ENCODE results near the gene MTG2.

Gene MTG2

GRCh38 chr20:62242176-62242575, 59.3 kb downstream of the MTG2 start:
- H2BK15ac ChIP-seq (ENCODE audit: low read depth, poor library complexity, severe bottlenecking) = no peak overlapping the region
- H3K4ac ChIP-seq (ENCODE audit: low read depth in 1 of 2, low read length in 2 of 2) = no peak overlapping the region

DNA sequence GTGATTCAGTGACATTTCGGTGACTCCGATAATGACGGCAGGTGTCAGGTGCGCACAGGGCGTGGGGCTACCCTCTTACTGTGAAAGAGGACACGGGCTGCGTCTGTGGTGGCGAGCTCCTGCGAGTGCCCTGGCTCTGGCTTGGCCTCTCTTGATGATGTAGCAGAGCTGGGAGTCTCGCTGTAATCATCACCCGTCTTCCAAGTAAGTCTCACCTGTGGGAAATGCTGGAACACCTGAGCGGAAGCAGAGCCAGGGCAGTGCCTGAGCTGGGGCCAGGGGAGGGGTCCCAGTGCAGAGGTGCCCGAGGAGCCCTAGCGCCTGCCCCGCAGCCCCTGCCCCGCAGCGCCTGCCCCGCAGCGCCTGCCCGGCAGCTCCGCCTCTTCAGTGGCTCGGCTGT, 60.3 kb downstream of the MTG2 start:
- no peak overlapping the region for H3K4ac ChIP-seq (ENCODE audit: low read depth in 1 of 2, low read length in 2 of 2)
- no peak overlapping the region for H2AFZ ChIP-seq (ENCODE audit: low read depth, low read length)
- 92% methylated on average over 22 of the region's 22 CpGs for WGBS
- H2AK5ac ChIP-seq (ENCODE audit: low read length, severe bottlenecking) = no peak overlapping the region
- no peak overlapping the region for H3K4me3 ChIP-seq (ENCODE audit: insufficient read depth in 1 of 2, low read depth in 1 of 2, low read length in 2 of 2)
- no peaks in the 10 kb centered on the region for H3K27me3 ChIP-seq (ENCODE audit: control insufficient read depth in 1 of 2, insufficient read depth in 1 of 2, low read length in 2 of 2)
- H3K36me3 ChIP-seq (ENCODE audit: control insufficient read depth in 1 of 2, insufficient read depth in 2 of 2, low read depth in 1 of 2, low read length in 2 of 2) = peaks cover 16 to 61% of the 10 kb centered on the region in 2 experiments
- no peak overlapping the region for H4K91ac ChIP-seq (ENCODE audit: low read length)
- H3K4me1 ChIP-seq (ENCODE audit: control insufficient read depth, insufficient read depth, low read depth, low read length) = peaks cover 22% of the 10 kb centered on the region
- no peak overlapping the region for H2BK12ac ChIP-seq (ENCODE audit: low read length in 2 of 2)
- H3K79me1 ChIP-seq (replicated peaks; ENCODE audit: low read length, poor library complexity, severe bottlenecking) = peaks cover 32% of the 10 kb centered on the region
- no peak overlapping the region for H3K9ac ChIP-seq (ENCODE audit: low read length)
- no peak for DNase-seq
- no peak overlapping the region for H4K8ac ChIP-seq (ENCODE audit: low read length)
- no peak overlapping the region for H2BK5ac ChIP-seq (ENCODE audit: low read depth, low read length, poor library complexity, severe bottlenecking)
- H3K9me3 ChIP-seq (ENCODE audit: control insufficient read depth, low read length) = no peaks in the 10 kb centered on the region
- no peak overlapping the region for H2BK120ac ChIP-seq (ENCODE audit: low read depth, low read length)
- no peak overlapping the region for H3K23ac ChIP-seq (ENCODE audit: low read length in 2 of 2)
- H2BK15ac ChIP-seq (ENCODE audit: low read depth, poor library complexity, severe bottlenecking) = no peak overlapping the region
- H3K4me2 ChIP-seq (ENCODE audit: low read length, poor library complexity, severe bottlenecking) = no peak overlapping the region
- no peak overlapping the region for H3K27ac ChIP-seq (ENCODE audit: low read length, poor library complexity, severe bottlenecking)
- no peak overlapping the region for H3K18ac ChIP-seq (ENCODE audit: low read depth in 1 of 2, low read length in 2 of 2)
- H3K14ac ChIP-seq (ENCODE audit: low read length in 2 of 2) = no peak overlapping the region

More at GRCh38 chr20:62242176-62242575, 59.3 kb downstream of the MTG2 start:
- no peak overlapping the region for H4K91ac ChIP-seq (ENCODE audit: low read length)
- H2BK5ac ChIP-seq (ENCODE audit: low read depth, low read length, poor library complexity, severe bottlenecking) = no peak overlapping the region
- no peak overlapping the region for H3K18ac ChIP-seq (ENCODE audit: low read depth in 1 of 2, low read length in 2 of 2)
- no peak overlapping the region for H4K8ac ChIP-seq (ENCODE audit: low read length)
- H3K27ac ChIP-seq (ENCODE audit: low read length, poor library complexity, severe bottlenecking) = no peak overlapping the region
- no peak overlapping the region for H3K23ac ChIP-seq (ENCODE audit: low read length in 2 of 2)
- peaks cover 23% of the 10 kb centered on the region for H3K4me1 ChIP-seq (ENCODE audit: control insufficient read depth, insufficient read depth, low read depth, low read length)
- no peak overlapping the region for H3K9ac ChIP-seq (ENCODE audit: low read length)
- H2AK5ac ChIP-seq (ENCODE audit: low read length, severe bottlenecking) = no peak overlapping the region
- H3K79me1 ChIP-seq (replicated peaks; ENCODE audit: low read length, poor library complexity, severe bottlenecking) = peaks cover 29% of the 10 kb centered on the region
- H3K27me3 ChIP-seq (ENCODE audit: control insufficient read depth in 1 of 2, insufficient read depth in 1 of 2, low read length in 2 of 2) = no peaks in the 10 kb centered on the region
- 93% methylated on average over 6 of the region's 6 CpGs for WGBS
- H2AFZ ChIP-seq (ENCODE audit: low read depth, low read length) = no peak overlapping the region
- peak; percentile 15 for DNase-seq
- H3K4me3 ChIP-seq (ENCODE audit: insufficient read depth in 1 of 2, low read depth in 1 of 2, low read length in 2 of 2) = no peak overlapping the region
- no peak overlapping the region for H3K4me2 ChIP-seq (ENCODE audit: low read length, poor library complexity, severe bottlenecking)
- peak overlapping the region in 1 of 2 experiments; percentile 6 for H2BK12ac ChIP-seq (ENCODE audit: low read length in 2 of 2)
- no peaks in the 10 kb centered on the region for H3K9me3 ChIP-seq (ENCODE audit: control insufficient read depth, low read length)
- no peak overlapping the region for H2BK120ac ChIP-seq (ENCODE audit: low read depth, low read length)
- H3K36me3 ChIP-seq (ENCODE audit: control insufficient read depth in 1 of 2, insufficient read depth in 2 of 2, low read depth in 1 of 2, low read length in 2 of 2) = peaks cover 16 to 59% of the 10 kb centered on the region in 2 experiments
- no peak overlapping the region for H3K14ac ChIP-seq (ENCODE audit: low read length in 2 of 2)

DNA sequence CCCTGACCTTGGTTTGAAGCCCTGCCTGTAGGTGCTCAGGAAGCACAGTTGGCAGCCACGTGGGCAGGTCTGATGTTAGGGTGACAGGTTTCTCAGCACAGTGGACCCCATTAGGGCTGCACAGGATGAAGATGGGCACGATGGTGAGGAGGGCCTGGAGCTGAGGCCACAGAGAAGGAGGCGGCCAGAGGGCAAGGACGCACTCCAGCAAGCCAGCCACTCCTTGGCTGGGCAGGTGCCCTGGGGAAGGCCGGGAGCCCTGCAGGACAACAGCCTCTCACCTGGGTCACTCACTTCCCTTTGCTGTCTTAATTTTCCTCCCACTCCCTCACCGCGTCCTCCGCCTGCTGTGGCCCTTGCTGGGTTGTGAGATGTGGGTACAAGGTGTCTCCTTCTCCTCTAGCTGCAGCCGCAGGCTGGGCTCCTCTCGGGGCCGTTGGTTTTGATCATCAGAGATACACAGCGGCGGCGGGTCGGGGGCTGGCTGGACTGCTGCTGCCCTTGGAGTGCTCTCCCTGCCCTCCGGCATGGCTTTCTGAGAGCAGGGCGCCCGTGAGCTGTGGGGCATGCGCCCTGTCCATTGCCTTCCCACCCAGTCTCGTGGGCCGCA, 61.2 kb downstream of the MTG2 start:
- Histone ChIP-seq H3K4me3 (ENCODE audit: insufficient read depth in 1 of 2, low read depth in 1 of 2, low read length in 2 of 2) (no peak overlapping the region), H3K27ac (ENCODE audit: low read length, poor library complexity, severe bottlenecking) (no peak overlapping the region), H4K8ac (ENCODE audit: low read length) (no peak overlapping the region), H2BK120ac (ENCODE audit: low read depth, low read length) (no peak overlapping the region), H3K9ac (ENCODE audit: low read length) (no peak overlapping the region), H2AFZ (ENCODE audit: low read depth, low read length) (no peak overlapping the region), H2BK5ac (ENCODE audit: low read depth, low read length, poor library complexity, severe bottlenecking) (no peak overlapping the region), H3K36me3 (ENCODE audit: control insufficient read depth in 1 of 2, insufficient read depth in 2 of 2, low read depth in 1 of 2, low read length in 2 of 2) (peaks cover 16 to 61% of the 10 kb centered on the region in 2 experiments), H2BK12ac (ENCODE audit: low read length in 2 of 2) (no peak overlapping the region), H2BK15ac (ENCODE audit: low read depth, poor library complexity, severe bottlenecking) (no peak overlapping the region), H3K79me1 (replicated peaks; ENCODE audit: low read length, poor library complexity, severe bottlenecking) (peaks cover 36% of the 10 kb centered on the region), H2AK5ac (ENCODE audit: low read length, severe bottlenecking) (no peak overlapping the region), H3K4ac (ENCODE audit: low read depth in 1 of 2, low read length in 2 of 2) (no peak overlapping the region), H3K9me3 (ENCODE audit: control insufficient read depth, low read length) (no peaks in the 10 kb centered on the region), H4K91ac (ENCODE audit: low read length) (no peak overlapping the region), H3K4me1 (ENCODE audit: control insufficient read depth, insufficient read depth, low read depth, low read length) (peaks cover 23% of the 10 kb centered on the region), H3K27me3 (ENCODE audit: control insufficient read depth in 1 of 2, insufficient read depth in 1 of 2, low read length in 2 of 2) (no peaks in the 10 kb centered on the region), H3K18ac (ENCODE audit: low read depth in 1 of 2, low read length in 2 of 2) (no peak overlapping the region), H3K14ac (ENCODE audit: low read length in 2 of 2) (no peak overlapping the region), H3K4me2 (ENCODE audit: low read length, poor library complexity, severe bottlenecking) (no peak overlapping the region), H3K23ac (ENCODE audit: low read length in 2 of 2) (no peak overlapping the region)
- no peak for DNase-seq
- 95% methylated on average over 20 of the region's 21 CpGs for WGBS

- Histone ChIP-seq H3K79me1 (replicated peaks; ENCODE audit: low read length, poor library complexity, severe bottlenecking) (peaks cover 37% of the 10 kb centered on the region), H3K4me1 (ENCODE audit: control insufficient read depth, insufficient read depth, low read depth, low read length) (peaks cover 19% of the 10 kb centered on the region), H2BK15ac (ENCODE audit: low read depth, poor library complexity, severe bottlenecking) (no peak overlapping the region), H2BK12ac (ENCODE audit: low read length in 2 of 2) (no peak overlapping the region), H3K23ac (ENCODE audit: low read length in 2 of 2) (no peak overlapping the region), H3K14ac (ENCODE audit: low read length in 2 of 2) (no peak overlapping the region), H3K4me3 (ENCODE audit: insufficient read depth in 1 of 2, low read depth in 1 of 2, low read length in 2 of 2) (no peak overlapping the region), H4K8ac (ENCODE audit: low read length) (no peak overlapping the region), H3K27ac (ENCODE audit: low read length, poor library complexity, severe bottlenecking) (no peak overlapping the region), H3K4ac (ENCODE audit: low read depth in 1 of 2, low read length in 2 of 2) (no peak overlapping the region), H2AFZ (ENCODE audit: low read depth, low read length) (no peak overlapping the region), H2AK5ac (ENCODE audit: low read length, severe bottlenecking) (no peak overlapping the region), H3K36me3 (ENCODE audit: control insufficient read depth in 1 of 2, insufficient read depth in 2 of 2, low read depth in 1 of 2, low read length in 2 of 2) (peaks cover 16 to 61% of the 10 kb centered on the region in 2 experiments), H3K4me2 (ENCODE audit: low read length, poor library complexity, severe bottlenecking) (no peak overlapping the region), H3K9ac (ENCODE audit: low read length) (no peak overlapping the region), H4K91ac (ENCODE audit: low read length) (no peak overlapping the region), H3K18ac (ENCODE audit: low read depth in 1 of 2, low read length in 2 of 2) (no peak overlapping the region), H2BK120ac (ENCODE audit: low read depth, low read length) (no peak overlapping the region), H3K27me3 (ENCODE audit: control insufficient read depth in 1 of 2, insufficient read depth in 1 of 2, low read length in 2 of 2) (no peaks in the 10 kb centered on the region), H2BK5ac (ENCODE audit: low read depth, low read length, poor library complexity, severe bottlenecking) (no peak overlapping the region), H3K9me3 (ENCODE audit: control insufficient read depth, low read length) (no peaks in the 10 kb centered on the region)
- WGBS = 93% methylated on average over 17 of the region's 17 CpGs
- no peak for DNase-seq
These were observed 61.8 kb downstream of the MTG2 start for GRCh38 chr20:62244644-62245108.
